IPS-15b (cell line): Measurements from ENCODE around the gene ANKRD24.
"Not testable (repeated sequence)": the region's sequence is repeated elsewhere in the genome, so short reads cannot be mapped to it uniquely, and the experiment has no call there.

Source experiments
- H3K27me3 ChIP-seq: one replicate; pipeline ENCODE4 v1.6.1; 2013; ENCODE audit warnings: low read length; ENCODE audit not compliant: control insufficient read depth, insufficient read depth
- H3K36me3 ChIP-seq: one replicate; pipeline ENCODE4 v1.6.1; 2013; ENCODE audit warnings: low read length; ENCODE audit not compliant: control insufficient read depth, insufficient read depth
- H3K4me1 ChIP-seq: one replicate; pipeline ENCODE4 v1.6.1; 2013; ENCODE audit warnings: mild to moderate bottlenecking, low read length; ENCODE audit not compliant: control insufficient read depth, insufficient read depth
- H3K4me3 ChIP-seq: one replicate; pipeline ENCODE4 v1.5.1; 2013; ENCODE audit warnings: low read depth, low read length
- H3K9ac ChIP-seq: one replicate; pipeline ENCODE4 v1.6.1; 2013; ENCODE audit warnings: low read depth, mild to moderate bottlenecking, low read length
- H3K9me3 ChIP-seq: one replicate; pipeline ENCODE4 v1.6.1; 2013; ENCODE audit warnings: mild to moderate bottlenecking, low read length; ENCODE audit not compliant: control insufficient read depth, insufficient read depth

The ANKRD24 gene

DNA sequence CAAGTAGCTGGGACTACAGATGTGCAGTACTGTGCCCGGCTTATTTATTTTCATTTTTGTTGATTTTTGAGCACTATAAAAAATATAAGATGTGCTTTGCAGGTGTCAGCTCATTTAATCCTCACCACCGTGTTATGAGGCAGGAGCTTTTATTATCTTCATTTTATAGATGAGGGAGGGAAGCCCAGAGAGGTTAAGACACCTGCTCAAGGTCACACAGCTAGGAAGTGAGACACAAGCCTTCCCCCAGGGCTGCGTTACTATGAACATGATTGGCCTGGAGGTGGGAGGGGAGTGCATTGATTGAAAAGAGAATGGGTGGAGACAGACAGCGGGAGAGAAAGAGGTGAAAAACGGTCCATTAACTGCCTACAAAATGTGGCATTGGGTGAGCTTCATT lies 7.2 kb downstream of the ANKRD24 start:
- Histone ChIP-seq H3K4me1 (no peaks in the 10 kb centered on the region), H3K9me3 (no peaks in the 10 kb centered on the region), H3K4me3 (no peak overlapping the region), H3K27me3 (no peaks in the 10 kb centered on the region), H3K9ac (no peak overlapping the region), H3K36me3 (no peaks in the 10 kb centered on the region)

DNA sequence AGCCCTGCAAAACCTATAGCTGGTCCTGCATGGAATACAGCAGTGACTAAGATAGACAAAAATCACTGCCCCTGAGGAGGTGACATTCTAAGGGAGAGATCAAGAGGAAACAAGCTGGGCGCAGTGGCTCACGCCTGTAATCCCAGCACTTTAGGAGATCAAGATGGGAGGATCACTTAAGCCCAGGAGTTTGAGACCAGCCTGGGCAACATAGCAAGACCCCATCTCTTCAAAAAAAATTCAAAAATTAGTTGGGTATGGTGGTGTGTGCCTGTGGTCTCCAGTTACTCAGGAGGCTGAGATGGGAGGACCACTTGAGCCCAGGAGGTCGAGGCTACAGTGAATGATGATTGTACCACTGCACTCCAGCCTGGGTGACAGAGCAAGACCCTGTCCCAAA lies 10.0 kb downstream of the ANKRD24 start:
- not testable (repeated sequence) for H3K27me3 ChIP-seq, H3K4me3 ChIP-seq, H3K36me3 ChIP-seq, H3K9me3 ChIP-seq, H3K9ac ChIP-seq, H3K4me1 ChIP-seq

DNA sequence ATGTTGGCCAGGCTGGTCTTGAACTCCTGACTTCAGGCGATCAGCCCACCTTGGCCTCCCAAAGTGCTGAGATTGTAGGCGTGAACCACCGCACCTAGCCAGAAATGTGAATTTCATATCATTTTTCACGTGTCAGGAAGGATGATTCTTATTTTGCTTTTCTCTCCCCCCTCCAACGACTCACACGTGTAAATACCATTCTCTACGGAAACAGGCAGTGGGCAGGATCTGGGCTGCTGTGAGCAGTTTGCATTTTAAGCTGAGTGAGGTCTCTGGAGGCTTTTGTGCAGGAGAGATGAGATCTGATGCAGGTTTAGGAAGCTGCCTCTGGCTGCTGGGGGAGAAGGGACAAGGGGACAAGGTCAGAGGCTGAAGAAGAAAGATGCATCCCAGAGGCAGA lies 11.9 kb downstream of the ANKRD24 start:
- no peaks in the 10 kb centered on the region for H3K9me3 ChIP-seq

DNA sequence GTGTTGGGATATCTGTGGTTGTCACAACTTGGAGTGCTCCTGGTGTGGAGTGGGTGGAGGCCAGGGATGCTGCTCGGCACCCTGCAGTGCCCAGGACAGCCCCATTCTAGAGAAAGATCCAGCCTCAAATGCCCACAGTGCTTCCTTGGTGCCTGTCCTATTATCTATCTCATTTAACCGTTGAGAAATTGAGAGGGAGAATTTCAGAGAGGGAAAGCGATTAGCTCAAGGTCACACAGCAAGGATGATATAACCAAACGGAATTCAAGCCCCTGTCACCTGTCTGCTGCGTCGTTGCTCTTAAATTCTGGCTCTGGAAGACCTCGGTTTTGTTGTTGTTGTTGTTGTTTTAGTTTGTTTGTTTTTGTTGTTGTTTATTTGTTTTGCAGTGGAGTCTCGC lies 13.5 kb downstream of the ANKRD24 start:
- H3K9me3 ChIP-seq: no peaks in the 10 kb centered on the region
- H3K9ac ChIP-seq: no peak overlapping the region

More for the DNA sequence above, 11.9 kb downstream of the ANKRD24 start:
- no peak overlapping the region for H3K9ac ChIP-seq
- no peak overlapping the region for H3K4me3 ChIP-seq
- no peaks in the 10 kb centered on the region for H3K36me3 ChIP-seq
- no peaks in the 10 kb centered on the region for H3K4me1 ChIP-seq
- peaks cover 13% of the 10 kb centered on the region for H3K27me3 ChIP-seq

DNA sequence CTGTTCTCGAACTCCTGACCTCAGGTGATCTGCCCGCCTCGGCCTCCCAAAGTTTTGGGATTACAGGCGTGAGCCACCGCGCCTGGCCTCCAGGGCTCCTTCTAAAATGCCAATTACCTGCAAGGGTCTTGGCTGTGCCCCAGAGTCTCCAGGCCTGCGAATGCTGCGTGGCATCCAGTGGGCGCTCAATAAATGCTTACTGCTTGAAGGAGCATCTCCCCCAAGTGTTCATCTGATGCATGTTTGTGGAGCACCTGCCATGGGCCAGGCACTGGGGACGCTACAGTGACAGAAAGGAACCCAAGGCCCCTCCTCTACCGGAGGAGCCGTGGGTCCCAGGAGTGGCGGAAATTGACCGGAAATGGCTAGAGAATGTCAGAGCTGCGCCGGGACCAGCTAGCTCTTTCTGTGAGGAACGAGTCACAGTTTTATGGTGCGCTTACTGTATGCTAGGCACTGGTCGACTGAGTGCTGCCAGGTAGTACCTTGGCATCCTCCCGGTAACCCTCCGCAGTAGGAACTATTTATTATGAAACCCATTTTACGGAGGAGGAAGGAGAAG lies 14.2 kb downstream of the ANKRD24 start:
- Histone ChIP-seq H3K9ac (no peak overlapping the region), H3K9me3 (no peaks in the 10 kb centered on the region), H3K4me3 (no peak overlapping the region), H3K36me3 (no peaks in the 10 kb centered on the region), H3K4me1 (no peaks in the 10 kb centered on the region), H3K27me3 (peaks cover 13% of the 10 kb centered on the region)

More for the DNA sequence above, 13.5 kb downstream of the ANKRD24 start:
- peaks cover 13% of the 10 kb centered on the region for H3K27me3 ChIP-seq
- H3K4me1 ChIP-seq: no peaks in the 10 kb centered on the region
- no peaks in the 10 kb centered on the region for H3K36me3 ChIP-seq
- H3K4me3 ChIP-seq: no peak overlapping the region

DNA sequence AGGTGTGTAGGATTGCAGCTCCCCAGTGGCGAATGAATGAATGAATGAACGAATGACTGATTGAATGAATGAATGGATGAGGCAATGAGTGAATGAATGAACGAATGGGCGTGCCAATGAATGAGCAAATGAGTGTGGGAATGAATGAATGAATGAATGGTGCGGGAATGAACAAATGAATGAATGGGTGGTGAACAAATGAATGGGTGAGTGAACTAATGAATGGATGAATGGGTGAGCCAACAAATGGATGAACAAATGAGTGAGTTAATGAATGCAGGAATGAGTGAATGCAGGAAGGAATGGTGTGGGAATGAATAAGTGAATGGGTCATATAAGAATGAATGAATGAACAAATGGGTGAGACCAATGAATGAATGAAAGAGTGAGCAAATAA lies 14.7 kb downstream of the ANKRD24 start:
- Histone ChIP-seq H3K36me3 (no peaks in the 10 kb centered on the region), H3K4me3 (no peak overlapping the region), H3K27me3 (peaks cover 13% of the 10 kb centered on the region), H3K9ac (no peak overlapping the region), H3K4me1 (no peaks in the 10 kb centered on the region), H3K9me3 (no peaks in the 10 kb centered on the region)

DNA sequence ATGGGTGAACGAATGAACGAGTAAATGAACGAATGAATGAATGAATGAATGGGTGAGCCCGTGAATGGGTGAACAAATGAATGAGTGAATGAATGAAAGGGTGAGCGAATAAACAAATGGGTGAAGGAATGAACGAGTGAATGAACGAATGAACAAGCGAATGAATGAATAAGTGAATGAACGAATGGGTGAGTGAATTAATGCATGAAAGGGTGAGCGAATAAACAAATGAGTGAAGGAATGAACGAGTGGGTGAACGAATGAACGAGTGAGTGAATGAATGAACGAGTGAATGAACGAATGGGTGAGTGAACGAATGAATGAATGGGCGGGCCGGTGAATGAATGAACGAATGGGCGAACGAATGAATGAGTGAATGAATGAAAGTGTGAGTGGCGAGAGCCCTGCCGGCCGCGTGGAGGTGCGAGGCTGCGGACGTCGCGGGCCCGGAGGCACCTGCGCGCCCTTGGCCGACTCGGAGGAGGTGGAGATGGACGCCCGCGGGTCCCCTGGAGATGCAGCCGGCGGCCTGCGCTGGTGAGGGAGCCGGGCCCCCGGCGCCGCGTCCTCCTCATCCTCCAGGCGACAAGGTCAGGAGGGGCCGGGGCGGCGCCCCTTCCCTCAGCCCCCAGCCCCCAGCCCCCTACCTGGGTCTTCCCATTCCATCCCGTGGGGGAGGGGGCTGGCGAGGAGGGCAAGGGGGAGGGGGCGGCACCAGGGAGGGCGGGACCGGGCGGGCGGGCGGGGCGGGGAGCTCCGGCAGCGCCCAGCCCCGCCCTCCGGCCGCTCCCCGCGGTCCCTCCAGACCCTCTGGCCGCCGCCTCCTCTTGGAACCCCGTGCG lies 15.4 kb downstream of the ANKRD24 start:
- H3K9ac ChIP-seq: no peak overlapping the region
- peak overlapping the region; percentile 39 for H3K4me3 ChIP-seq
- H3K9me3 ChIP-seq: no peaks in the 10 kb centered on the region
- H3K27me3 ChIP-seq: peaks cover 13% of the 10 kb centered on the region
- no peaks in the 10 kb centered on the region for H3K4me1 ChIP-seq
- no peaks in the 10 kb centered on the region for H3K36me3 ChIP-seq

DNA sequence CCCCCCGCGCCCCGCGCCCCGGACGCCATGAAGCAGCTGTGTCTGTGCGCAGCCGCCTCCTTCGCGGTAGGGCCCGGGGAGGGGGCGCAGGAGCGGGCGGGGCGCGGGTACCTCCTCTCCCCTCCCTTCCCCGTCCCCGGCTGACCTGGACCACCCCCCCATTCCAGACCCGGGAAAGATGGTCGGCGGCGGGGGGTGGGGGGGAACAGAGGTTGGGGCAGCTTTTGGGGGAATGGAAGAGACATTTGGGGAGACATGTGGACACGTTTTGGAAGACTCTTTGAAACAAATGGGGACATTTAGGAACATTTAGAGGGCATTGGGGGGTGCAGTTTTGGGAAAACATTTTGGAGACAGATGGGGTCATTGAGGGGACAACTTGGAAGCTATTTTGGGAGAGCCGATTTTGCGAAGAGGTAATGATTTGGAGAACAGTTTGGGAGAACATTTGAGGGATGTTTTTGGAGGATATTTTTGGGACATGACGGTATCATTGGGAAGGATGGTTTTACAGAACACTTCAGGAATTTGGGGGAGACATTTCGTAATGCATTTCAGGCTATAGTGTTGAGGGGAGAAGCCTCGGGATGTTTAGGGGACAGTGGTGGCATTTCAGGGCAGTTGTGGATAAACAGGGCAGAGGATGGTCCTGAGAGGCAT lies 16.1 kb downstream of the ANKRD24 start:
- peaks cover 13% of the 10 kb centered on the region for H3K27me3 ChIP-seq
- no peaks in the 10 kb centered on the region for H3K9me3 ChIP-seq
- no peaks in the 10 kb centered on the region for H3K36me3 ChIP-seq
- H3K4me1 ChIP-seq: no peaks in the 10 kb centered on the region
- H3K4me3 ChIP-seq: peak overlapping the region; percentile 39
- H3K9ac ChIP-seq: no peak overlapping the region

DNA sequence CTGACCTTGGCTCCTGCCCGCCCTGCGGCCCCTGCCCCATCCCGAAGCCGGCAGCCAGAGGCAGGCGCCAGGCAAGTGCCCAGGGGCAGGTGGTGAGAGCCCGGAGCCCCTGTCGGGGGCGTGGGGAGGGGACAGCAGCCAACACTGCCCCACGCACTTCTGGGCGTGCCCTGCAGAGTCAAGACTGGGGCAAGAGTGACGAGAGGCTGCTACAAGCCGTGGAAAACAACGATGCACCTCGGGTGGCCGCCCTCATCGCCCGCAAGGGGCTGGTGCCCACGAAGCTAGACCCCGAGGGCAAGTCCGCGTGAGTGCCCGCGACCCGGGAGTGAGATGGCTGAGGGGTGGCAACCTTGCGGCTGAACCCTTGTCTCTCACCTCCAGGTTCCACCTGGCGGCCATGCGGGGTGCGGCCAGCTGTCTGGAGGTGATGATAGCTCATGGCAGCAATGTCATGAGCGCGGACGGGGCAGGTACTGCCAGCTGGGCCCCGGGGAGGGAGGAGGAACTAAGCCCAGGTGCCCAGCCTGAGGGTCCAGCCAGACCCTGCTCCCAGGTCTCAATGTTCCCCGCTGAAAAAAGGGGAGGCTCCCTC lies 17.3 kb downstream of the ANKRD24 start:
- Histone ChIP-seq H3K4me3 (peak overlapping the region; percentile 26), H3K4me1 (no peaks in the 10 kb centered on the region), H3K9me3 (no peaks in the 10 kb centered on the region), H3K27me3 (peaks cover 13% of the 10 kb centered on the region), H3K9ac (no peak overlapping the region), H3K36me3 (no peaks in the 10 kb centered on the region)

DNA sequence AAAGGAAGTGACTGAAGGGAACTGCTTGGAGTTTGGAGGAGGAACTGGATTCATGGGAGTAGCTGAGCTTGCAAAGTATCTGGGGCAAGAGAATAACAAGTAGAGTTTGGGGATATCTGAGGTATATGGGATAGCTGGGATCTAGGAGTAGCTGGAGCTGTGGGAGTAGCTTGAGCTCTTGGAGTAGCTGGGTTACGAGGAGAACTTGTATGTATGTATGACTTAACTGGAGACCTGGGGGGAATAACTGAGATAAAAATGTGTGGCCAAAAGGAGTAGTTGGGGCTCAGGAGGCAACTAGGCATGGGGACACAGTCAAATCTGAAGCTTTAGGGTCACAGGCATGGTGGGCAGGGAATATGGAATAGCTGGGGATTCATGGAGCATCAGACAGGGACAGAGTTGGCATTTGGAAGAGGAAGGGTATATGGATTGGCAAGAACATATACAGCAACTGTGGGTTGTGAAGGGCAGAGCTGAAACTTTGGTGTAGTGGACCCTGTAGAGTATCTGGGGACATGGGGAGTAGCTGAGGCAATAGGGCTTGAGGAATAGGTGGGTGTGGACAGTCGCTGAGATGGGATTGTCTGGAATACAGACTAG lies 18.6 kb downstream of the ANKRD24 start:
- Histone ChIP-seq H3K9ac (no peak overlapping the region), H3K4me1 (no peaks in the 10 kb centered on the region), H3K4me3 (no peak overlapping the region), H3K27me3 (peaks cover 13% of the 10 kb centered on the region), H3K36me3 (no peaks in the 10 kb centered on the region), H3K9me3 (no peaks in the 10 kb centered on the region)

DNA sequence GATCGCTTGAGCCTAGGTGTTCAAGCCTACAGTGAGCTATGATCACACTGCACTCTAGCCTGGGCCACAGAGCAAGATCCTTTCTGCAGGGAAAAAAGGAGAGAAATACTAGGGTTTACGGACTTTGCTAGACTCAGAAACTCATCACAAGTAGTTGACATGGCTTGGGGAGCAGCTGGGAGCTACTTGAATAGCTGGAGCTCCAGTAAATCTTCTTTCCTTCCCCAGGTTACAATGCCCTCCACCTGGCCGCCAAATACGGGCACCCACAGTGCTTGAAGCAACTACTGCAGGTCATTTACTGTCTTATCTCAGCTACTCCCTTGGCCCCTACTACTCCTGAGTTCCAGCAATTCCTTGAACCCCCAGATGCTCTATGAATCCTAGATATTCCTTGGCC lies 19.3 kb downstream of the ANKRD24 start:
- Histone ChIP-seq H3K9ac (no peak overlapping the region), H3K36me3 (peaks cover under 1% of the 10 kb centered on the region), H3K27me3 (peaks cover 13% of the 10 kb centered on the region), H3K9me3 (no peaks in the 10 kb centered on the region), H3K4me1 (no peaks in the 10 kb centered on the region), H3K4me3 (no peak overlapping the region)
